HT-29 (cell line): ENCODE data around the gene RFX2. TPM values are rescaled to one million over a fixed set of nuclear protein-coding genes. Genes with fewer than 3 reads are reported as not detected.
"Not testable (repeated sequence)": the region's sequence is repeated elsewhere in the genome, so short reads cannot be mapped to it uniquely, and the experiment has no call there.

Source experiments
- DNase-seq: peaks from one replicate; pipeline ENCODE4 v3.0.0-alpha.2; 2015; ENCODE audit warnings: low spot score
- total RNA-seq: library from RNA; depleted of rRNA; stranded (reverse); fragments of >200 nt; shearing (Covaris generic); gene quantifications from 2 replicates; pipeline ENCODE4 v1.2.3, GENCODE V29; 2014

RFX2 gene
- total RNA-seq, 1 experiment from 2014 or later, result 11.8 TPM

- no peak for DNase-seq
These were observed 138.0 kb downstream of the RFX2 start for GRCh38 chr19:5972355-5972731.

GRCh38 chr19:5971714-5972354, 138.5 kb downstream of the RFX2 start:
- DNase-seq, result no peak

- DNase-seq, result no peak
These were observed 140.8 kb downstream of the RFX2 start for GRCh38 chr19:5969476-5969875.

GRCh38 chr19:5968431-5969373, 141.6 kb downstream of the RFX2 start:
- no peak for DNase-seq

- peak; percentile 69 for DNase-seq
These were observed 142.3 kb downstream of the RFX2 start for GRCh38 chr19:5967994-5968430.

GRCh38 chr19:5967571-5967970, 142.7 kb downstream of the RFX2 start:
- no peak for DNase-seq

- DNase-seq, result no peak
These were observed 143.4 kb downstream of the RFX2 start for GRCh38 chr19:5966941-5967340.

GRCh38 chr19:5966215-5966614, 144.1 kb downstream of the RFX2 start:
- no peak for DNase-seq

GRCh38 chr19:5964816-5965565, 145.3 kb downstream of the RFX2 start:
- DNase-seq, result no peak

GRCh38 chr19:5963855-5964254, 146.4 kb downstream of the RFX2 start:
- DNase-seq, result no peak

GRCh38 chr19:5963259-5963658, 147.0 kb downstream of the RFX2 start:
- not testable (repeated sequence) for DNase-seq

GRCh38 chr19:5961969-5962945, 148.0 kb downstream of the RFX2 start:
- peak; percentile 47 for DNase-seq

GRCh38 chr19:5961641-5961968, 148.7 kb downstream of the RFX2 start:
- DNase-seq, result not testable (repeated sequence)

- DNase-seq, result no peak
These were observed 150.0 kb downstream of the RFX2 start for GRCh38 chr19:5960005-5961001.

- no peak for DNase-seq
These were observed 150.9 kb downstream of the RFX2 start for GRCh38 chr19:5959260-5960004.

- no peak for DNase-seq
These were observed 151.5 kb downstream of the RFX2 start for GRCh38 chr19:5958851-5959122.

- DNase-seq, result no peak
These were observed 152.0 kb downstream of the RFX2 start for GRCh38 chr19:5958074-5958850.

- no peak for DNase-seq
These were observed 153.1 kb downstream of the RFX2 start for GRCh38 chr19:5957170-5957569.
